HepG2 (cell line): ENCODE results near the gene TPD52L2. TPM values are rescaled to one million over a fixed set of nuclear protein-coding genes. Genes with fewer than 3 reads are reported as not detected.

Experiments
- CBX1 ChIP-seq: IDR thresholded peaks from one replicate; pipeline ENCODE4 v1.6.1; 2016; ENCODE audit warnings: antibody characterized with exemption, low read depth
- ETV6 ChIP-seq: sonication (generic); formaldehyde crosslinking; conservative IDR thresholded peaks from 2 replicates; pipeline ENCODE4 v1.4.0; 2020; ENCODE audit warnings: missing genetic modification reagents
- HHEX ChIP-seq: IDR thresholded peaks from 2 replicates; pipeline ENCODE4 v1.6.1; 2016; ENCODE audit warnings: control low read depth
- NBN ChIP-seq: fragments of 450-650 bp; conservative IDR thresholded peaks from 2 replicates; pipeline ENCODE4 v1.6.1; 2017
- NONO ChIP-seq, 2 experiments: fragments of 450-650 bp in 1 of 2; sonication (generic) in 1 of 2; formaldehyde crosslinking in 1 of 2; IDR thresholded peaks in 1 of 2; conservative IDR thresholded peaks in 1 of 2; 2 replicates each; pipeline versions ENCODE4 v1.6.1 to v1.8.0; 2017 to 2022; ENCODE audit warnings: mild to moderate bottlenecking in 1 of 2, missing genetic modification reagents in 1 of 2, moderate library complexity in 1 of 2
- NRL ChIP-seq: sonication (generic); formaldehyde crosslinking; IDR thresholded peaks from 2 replicates; pipeline ENCODE4 v1.5.0; 2020; ENCODE audit warnings: missing genetic modification reagents, mild to moderate bottlenecking, moderate library complexity, borderline replicate concordance
- POLR2A ChIP-seq, 2 experiments: IDR thresholded peaks; 2 replicates each; pipeline ENCODE4 v1.6.1; 2011; ENCODE audit warnings: low read depth in 2 of 2, low read length in 2 of 2, mild to moderate bottlenecking in 1 of 2, moderate library complexity in 1 of 2; ENCODE audit not compliant: insufficient read depth in 1 of 2
- PTBP1 ChIP-seq: fragments of 200-400 bp; formaldehyde crosslinking; IDR thresholded peaks from 2 replicates; pipeline ENCODE4 v1.6.1; 2018; ENCODE audit warnings: low read length, low read depth; ENCODE audit not compliant: poor library complexity, severe bottlenecking
- RBAK ChIP-seq: sonication (generic); formaldehyde crosslinking; IDR thresholded peaks from 2 replicates; pipeline ENCODE4 v1.5.1; 2020; ENCODE audit warnings: mild to moderate bottlenecking, missing genetic modification reagents
- RBM39 ChIP-seq: fragments of 200-400 bp; formaldehyde crosslinking; IDR thresholded peaks from one replicate; pipeline ENCODE4 v1.6.1; 2018; ENCODE audit warnings: antibody characterized with exemption, mild to moderate bottlenecking, low read depth, low read length; ENCODE audit not compliant: poor library complexity, severe bottlenecking
- SP2 ChIP-seq: sonication (generic); formaldehyde crosslinking; IDR thresholded peaks from 2 replicates; pipeline ENCODE4 v1.5.1; 2020; ENCODE audit warnings: mild to moderate bottlenecking, missing genetic modification reagents
- SP4 ChIP-seq: sonication (generic); formaldehyde crosslinking; IDR thresholded peaks from 2 replicates; pipeline ENCODE4 v1.8.1; 2023; ENCODE audit warnings: mild to moderate bottlenecking, missing genetic modification reagents
- ZFP36L2 ChIP-seq: sonication (generic); formaldehyde crosslinking; IDR thresholded peaks from 2 replicates; pipeline ENCODE4 v1.4.0; 2020; ENCODE audit warnings: missing genetic modification reagents
- ZNF256 ChIP-seq: sonication (generic); formaldehyde crosslinking; conservative IDR thresholded peaks from 2 replicates; pipeline ENCODE4 v1.4.0; 2020; ENCODE audit warnings: missing genetic modification reagents
- ZNF557 ChIP-seq: sonication (generic); formaldehyde crosslinking; IDR thresholded peaks from 2 replicates; pipeline ENCODE4 v1.4.0; 2020; ENCODE audit warnings: missing genetic modification reagents
- polyA plus RNA-seq, 8 experiments: library from polyadenylated mRNA; depleted of rRNA in 3 of 8; stranded (reverse) in 7 of 8; unstranded in 1 of 8; fragments of >200 nt; fragmentation: Illumina TruSeq in 4 of 8; extraction: Trizol in 4 of 8; gene quantifications; 2 replicates each; pipeline versions ENCODE4 v1.2.1 to v1.2.3, GENCODE V29; 2011 to 2016; ENCODE audit warnings: low read depth in 4 of 8, missing spikeins in 1 of 8, mixed read lengths in 1 of 8; ENCODE audit not compliant: insufficient read depth in 1 of 8
- total RNA-seq, 5 experiments: library from RNA; depleted of rRNA; stranded (reverse); fragments of >200 nt; fragmentation: Illumina TruSeq; extraction: Trizol; gene quantifications; 2 replicates each; pipeline ENCODE4 v1.2.3, GENCODE V29; 2016; ENCODE audit warnings: low read depth in 1 of 5
- TF ChIP-seq, protein P1 (sequence below): sonication (generic); formaldehyde crosslinking; IDR thresholded peaks from 2 replicates; pipeline ENCODE4 v1.4.0; 2020; ENCODE audit warnings: missing genetic modification reagents, borderline replicate concordance
- TF ChIP-seq, protein P2 (sequence below): IDR thresholded peaks from 2 replicates; pipeline ENCODE4 v1.6.1; 2016; ENCODE audit warnings: low read depth, control low read depth
- TF ChIP-seq, protein P3 (sequence below): sonication (generic); formaldehyde crosslinking; IDR thresholded peaks from 2 replicates; pipeline ENCODE4 v1.8.0; 2022; ENCODE audit warnings: mild to moderate bottlenecking, missing genetic modification reagents; ENCODE audit not compliant: insufficient replicate concordance
- TF ChIP-seq, protein P4 (sequence below): sonication (generic); formaldehyde crosslinking; IDR thresholded peaks from 2 replicates; pipeline ENCODE4 v1.5.0; 2020; ENCODE audit warnings: missing genetic modification reagents

TPD52L2 gene
- total and polyA plus RNA-seq, 2 of the 13 experiments (the other 11 are each of a cell fraction or from before 2014, with no cell fraction given), result 156 to 184 TPM

DNA sequence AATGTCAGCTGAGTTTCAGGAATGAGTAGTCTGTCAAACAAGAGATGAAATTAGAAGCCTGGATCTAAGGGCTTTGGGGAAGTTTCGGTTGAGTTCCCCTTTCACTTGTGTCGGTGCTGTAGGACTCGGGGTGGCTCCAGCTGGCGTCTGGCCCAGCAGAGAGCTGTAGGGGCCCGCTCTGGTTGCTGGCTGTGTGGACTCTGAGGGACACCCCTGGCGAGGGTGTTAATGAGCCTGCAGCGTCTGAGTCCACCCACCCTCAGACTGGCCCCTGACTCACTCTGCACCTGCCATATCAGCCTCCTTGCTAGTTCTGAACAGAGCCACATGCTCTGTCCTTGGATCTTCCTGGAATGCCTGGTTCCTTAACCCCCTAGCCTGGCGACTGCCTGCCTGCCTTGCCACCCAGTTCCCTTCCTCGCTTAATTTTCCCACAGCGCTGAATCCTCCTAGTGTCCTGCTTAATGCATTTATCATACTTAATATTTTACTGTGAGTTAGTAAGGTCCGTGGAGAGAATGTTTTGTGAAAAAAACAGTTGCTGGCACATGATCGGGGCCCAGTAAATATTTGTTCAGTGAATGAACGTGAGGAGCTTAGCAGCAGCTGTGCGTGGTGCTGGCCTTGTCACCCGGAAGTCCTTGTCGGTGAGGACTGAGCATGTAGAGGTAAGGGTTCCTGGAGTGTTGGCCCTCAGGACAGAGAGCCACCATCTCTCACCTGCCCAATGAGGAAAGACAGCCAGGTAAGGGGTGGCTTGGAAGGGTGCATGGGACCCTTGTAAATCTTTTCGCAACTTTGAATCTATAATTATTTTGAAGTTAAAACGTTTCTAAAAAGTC is 31.4 kb downstream of the TPD52L2 start (continued):
- TF ChIP-seq, protein P1, sequence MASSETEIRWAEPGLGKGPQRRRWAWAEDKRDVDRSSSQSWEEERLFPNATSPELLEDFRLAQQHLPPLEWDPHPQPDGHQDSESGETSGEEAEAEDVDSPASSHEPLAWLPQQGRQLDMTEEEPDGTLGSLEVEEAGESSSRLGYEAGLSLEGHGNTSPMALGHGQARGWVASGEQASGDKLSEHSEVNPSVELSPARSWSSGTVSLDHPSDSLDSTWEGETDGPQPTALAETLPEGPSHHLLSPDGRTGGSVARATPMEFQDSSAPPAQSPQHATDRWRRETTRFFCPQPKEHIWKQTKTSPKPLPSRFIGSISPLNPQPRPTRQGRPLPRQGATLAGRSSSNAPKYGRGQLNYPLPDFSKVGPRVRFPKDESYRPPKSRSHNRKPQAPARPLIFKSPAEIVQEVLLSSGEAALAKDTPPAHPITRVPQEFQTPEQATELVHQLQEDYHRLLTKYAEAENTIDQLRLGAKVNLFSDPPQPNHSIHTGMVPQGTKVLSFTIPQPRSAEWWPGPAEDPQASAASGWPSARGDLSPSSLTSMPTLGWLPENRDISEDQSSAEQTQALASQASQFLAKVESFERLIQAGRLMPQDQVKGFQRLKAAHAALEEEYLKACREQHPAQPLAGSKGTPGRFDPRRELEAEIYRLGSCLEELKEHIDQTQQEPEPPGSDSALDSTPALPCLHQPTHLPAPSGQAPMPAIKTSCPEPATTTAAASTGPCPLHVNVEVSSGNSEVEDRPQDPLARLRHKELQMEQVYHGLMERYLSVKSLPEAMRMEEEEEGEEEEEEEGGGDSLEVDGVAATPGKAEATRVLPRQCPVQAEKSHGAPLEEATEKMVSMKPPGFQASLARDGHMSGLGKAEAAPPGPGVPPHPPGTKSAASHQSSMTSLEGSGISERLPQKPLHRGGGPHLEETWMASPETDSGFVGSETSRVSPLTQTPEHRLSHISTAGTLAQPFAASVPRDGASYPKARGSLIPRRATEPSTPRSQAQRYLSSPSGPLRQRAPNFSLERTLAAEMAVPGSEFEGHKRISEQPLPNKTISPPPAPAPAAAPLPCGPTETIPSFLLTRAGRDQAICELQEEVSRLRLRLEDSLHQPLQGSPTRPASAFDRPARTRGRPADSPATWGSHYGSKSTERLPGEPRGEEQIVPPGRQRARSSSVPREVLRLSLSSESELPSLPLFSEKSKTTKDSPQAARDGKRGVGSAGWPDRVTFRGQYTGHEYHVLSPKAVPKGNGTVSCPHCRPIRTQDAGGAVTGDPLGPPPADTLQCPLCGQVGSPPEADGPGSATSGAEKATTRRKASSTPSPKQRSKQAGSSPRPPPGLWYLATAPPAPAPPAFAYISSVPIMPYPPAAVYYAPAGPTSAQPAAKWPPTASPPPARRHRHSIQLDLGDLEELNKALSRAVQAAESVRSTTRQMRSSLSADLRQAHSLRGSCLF (CRISPR knock-in tag), result 0 out of 2 replicates have a peak, but pooled peaks have one; percentile 79
- peak; percentile 8 for TF ChIP-seq RBM39
- TF ChIP-seq NONO (IDR thresholded peaks at IDR 0.05), result no peak
- TF ChIP-seq NONO (CRISPR knock-in tag; conservative IDR thresholded peaks at IDR 0.05), result peak; percentile 72; the same call in 1 of the 2 replicates
- TF ChIP-seq NBN, result no peak
- TF ChIP-seq ZFP36L2, result no peak
- TF ChIP-seq SP2 (CRISPR knock-in tag), result no peak
- peak; percentile 19 for TF ChIP-seq CBX1
- peak; percentile 36; the same call in 1 of the 2 replicates for TF ChIP-seq NRL (CRISPR knock-in tag)
- TF ChIP-seq HHEX (CRISPR knock-in tag), result no peak
- TF ChIP-seq ETV6 (CRISPR knock-in tag), result peak; percentile 58; the same call in 1 of the 2 replicates
- TF ChIP-seq POLR2A (IDR thresholded peaks at IDR 0.05; ENCODE audit: insufficient read depth in 1 of 2, low read depth in 2 of 2, low read length in 2 of 2), result peak; percentile 46 to 60; a peak in 3 of 4 replicates
- TF ChIP-seq ZNF256 (CRISPR knock-in tag), result no peak
- no peak for TF ChIP-seq RBAK (CRISPR knock-in tag)
- peak; percentile 33; the same call in 1 of the 2 replicates for TF ChIP-seq ZNF557 (CRISPR knock-in tag)
- TF ChIP-seq SP4 (CRISPR knock-in tag), result peak; percentile 54
- TF ChIP-seq, protein P2, sequence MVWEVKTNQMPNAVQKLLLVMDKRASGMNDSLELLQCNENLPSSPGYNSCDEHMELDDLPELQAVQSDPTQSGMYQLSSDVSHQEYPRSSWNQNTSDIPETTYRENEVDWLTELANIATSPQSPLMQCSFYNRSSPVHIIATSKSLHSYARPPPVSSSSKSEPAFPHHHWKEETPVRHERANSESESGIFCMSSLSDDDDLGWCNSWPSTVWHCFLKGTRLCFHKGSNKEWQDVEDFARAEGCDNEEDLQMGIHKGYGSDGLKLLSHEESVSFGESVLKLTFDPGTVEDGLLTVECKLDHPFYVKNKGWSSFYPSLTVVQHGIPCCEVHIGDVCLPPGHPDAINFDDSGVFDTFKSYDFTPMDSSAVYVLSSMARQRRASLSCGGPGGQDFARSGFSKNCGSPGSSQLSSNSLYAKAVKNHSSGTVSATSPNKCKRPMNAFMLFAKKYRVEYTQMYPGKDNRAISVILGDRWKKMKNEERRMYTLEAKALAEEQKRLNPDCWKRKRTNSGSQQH (CRISPR knock-in tag), result no peak; the same call in 1 of the 2 replicates
- TF ChIP-seq PTBP1, result no peak
- TF ChIP-seq, protein P3, sequence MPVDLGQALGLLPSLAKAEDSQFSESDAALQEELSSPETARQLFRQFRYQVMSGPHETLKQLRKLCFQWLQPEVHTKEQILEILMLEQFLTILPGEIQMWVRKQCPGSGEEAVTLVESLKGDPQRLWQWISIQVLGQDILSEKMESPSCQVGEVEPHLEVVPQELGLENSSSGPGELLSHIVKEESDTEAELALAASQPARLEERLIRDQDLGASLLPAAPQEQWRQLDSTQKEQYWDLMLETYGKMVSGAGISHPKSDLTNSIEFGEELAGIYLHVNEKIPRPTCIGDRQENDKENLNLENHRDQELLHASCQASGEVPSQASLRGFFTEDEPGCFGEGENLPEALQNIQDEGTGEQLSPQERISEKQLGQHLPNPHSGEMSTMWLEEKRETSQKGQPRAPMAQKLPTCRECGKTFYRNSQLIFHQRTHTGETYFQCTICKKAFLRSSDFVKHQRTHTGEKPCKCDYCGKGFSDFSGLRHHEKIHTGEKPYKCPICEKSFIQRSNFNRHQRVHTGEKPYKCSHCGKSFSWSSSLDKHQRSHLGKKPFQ (CRISPR knock-in tag), result no peak
- TF ChIP-seq, protein P4, sequence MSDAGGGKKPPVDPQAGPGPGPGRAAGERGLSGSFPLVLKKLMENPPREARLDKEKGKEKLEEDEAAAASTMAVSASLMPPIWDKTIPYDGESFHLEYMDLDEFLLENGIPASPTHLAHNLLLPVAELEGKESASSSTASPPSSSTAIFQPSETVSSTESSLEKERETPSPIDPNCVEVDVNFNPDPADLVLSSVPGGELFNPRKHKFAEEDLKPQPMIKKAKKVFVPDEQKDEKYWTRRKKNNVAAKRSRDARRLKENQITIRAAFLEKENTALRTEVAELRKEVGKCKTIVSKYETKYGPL (CRISPR knock-in tag), result no peak
